ENCODE data around the gene GLO1.

The GLO1 gene

GRCh38 chr6:38679668-38680067, 23.3 kb downstream of the GLO1 start:
- TF ChIP-seq TSHZ2 (CRISPR knock-in tag; IDR thresholded peaks at IDR 0.05) = no peak
- TF ChIP-seq BACH2 (CRISPR knock-in tag; IDR thresholded peaks at IDR 0.05; ENCODE audit: borderline replicate concordance) = no peak
- ATAC-seq = no peak

GRCh38 chr6:38678178-38678760, 24.7 kb downstream of the GLO1 start:
- no peak for ATAC-seq
- no peak for TF ChIP-seq ZNF70 (CRISPR knock-in tag; IDR thresholded peaks at IDR 0.05)
- no peak for TF ChIP-seq ZC3H10 (CRISPR knock-in tag; IDR thresholded peaks at IDR 0.05)
- TF ChIP-seq ZFP30 (CRISPR knock-in tag; IDR thresholded peaks at IDR 0.05) = no peak
- no peak for TF ChIP-seq TCF4 (CRISPR knock-in tag; IDR thresholded peaks at IDR 0.05; ENCODE audit: borderline replicate concordance)
- TF ChIP-seq CSDC2 (CRISPR knock-in tag; IDR thresholded peaks at IDR 0.05) = no peak
- TF ChIP-seq SNAI2 (CRISPR knock-in tag; IDR thresholded peaks at IDR 0.05) = no peak
- no peak for TF ChIP-seq CSRNP3 (CRISPR knock-in tag; IDR thresholded peaks at IDR 0.05)
- TF ChIP-seq ZNF8 (CRISPR knock-in tag; IDR thresholded peaks at IDR 0.05) = no peak
- TF ChIP-seq ZFP3 (CRISPR knock-in tag; IDR thresholded peaks at IDR 0.05) = no peak

GRCh38 chr6:38676974-38677544, 25.9 kb downstream of the GLO1 start:
- no peak for ATAC-seq
- TF ChIP-seq ZNF8 (CRISPR knock-in tag; IDR thresholded peaks at IDR 0.05) = no peak
- no peak for TF ChIP-seq CSRNP3 (CRISPR knock-in tag; IDR thresholded peaks at IDR 0.05)
- no peak for TF ChIP-seq TCF4 (CRISPR knock-in tag; IDR thresholded peaks at IDR 0.05; ENCODE audit: borderline replicate concordance)
- no peak for TF ChIP-seq POU6F1 (CRISPR knock-in tag; IDR thresholded peaks at IDR 0.05; ENCODE audit: borderline replicate concordance, low read depth)
- TF ChIP-seq ZNF70 (CRISPR knock-in tag; IDR thresholded peaks at IDR 0.05) = no peak
- TF ChIP-seq ZNF565 (CRISPR knock-in tag; conservative IDR thresholded peaks at IDR 0.05; ENCODE audit: low read depth) = no peak
- TF ChIP-seq PPARA (CRISPR knock-in tag; IDR thresholded peaks at IDR 0.05; ENCODE audit: borderline replicate concordance) = no peak
- no peak for TF ChIP-seq PATZ1 (CRISPR knock-in tag; IDR thresholded peaks at IDR 0.05; ENCODE audit: borderline replicate concordance)
- TF ChIP-seq CREB5 (CRISPR knock-in tag; IDR thresholded peaks at IDR 0.05; ENCODE audit: low read depth) = no peak
- no peak for TF ChIP-seq ZFP3 (CRISPR knock-in tag; IDR thresholded peaks at IDR 0.05)

All from SK-N-SH treated with all-trans-retinoic acid at 6 μM for 48 hours (cell line).